ENCODE measurements around the gene FAR1.
A peak's percentile ranks its signal among the peaks of the same experiment; 100 is the strongest.
"Not testable (repeated sequence)": the region's sequence is repeated elsewhere in the genome, so short reads cannot be mapped to it uniquely, and the experiment has no call there.

FAR1 gene

DNA sequence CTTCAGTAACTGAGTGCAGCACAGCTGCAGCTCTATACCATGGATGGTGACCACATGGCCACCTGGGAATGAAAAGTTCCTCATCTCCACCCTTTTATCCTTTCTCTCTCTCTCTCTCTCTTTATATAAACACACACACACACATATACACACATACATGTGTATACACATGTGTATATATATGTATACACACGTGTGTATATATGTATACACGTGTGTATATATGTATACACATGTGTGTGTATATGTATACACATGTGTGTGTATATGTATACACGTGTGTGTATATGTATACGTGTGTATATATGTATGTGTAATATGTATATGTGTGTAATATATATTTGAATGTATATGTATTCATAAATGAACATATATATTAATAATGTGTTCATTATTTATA is 18.8 kb upstream of the FAR1 start:
- no peaks in the 10 kb centered on the region for H3K36me3 ChIP-seq (ENCODE audit: insufficient read depth, low read length)
- H3K9me3 ChIP-seq (replicated peaks; ENCODE audit: low read length), result no peaks in the 10 kb centered on the region
- no peaks in the 10 kb centered on the region for H3K4me1 ChIP-seq (ENCODE audit: control insufficient read depth, insufficient read depth, low read length)
- H3K27me3 ChIP-seq (ENCODE audit: control insufficient read depth, insufficient read depth, low read length), result peaks cover 2% of the 10 kb centered on the region
- no peak overlapping the region for H3K9ac ChIP-seq (ENCODE audit: low read depth, low read length)
- no peak overlapping the region for H3K4me2 ChIP-seq (ENCODE audit: low read length)
- no peak overlapping the region for H3K4me3 ChIP-seq (ENCODE audit: low read length)

DNA sequence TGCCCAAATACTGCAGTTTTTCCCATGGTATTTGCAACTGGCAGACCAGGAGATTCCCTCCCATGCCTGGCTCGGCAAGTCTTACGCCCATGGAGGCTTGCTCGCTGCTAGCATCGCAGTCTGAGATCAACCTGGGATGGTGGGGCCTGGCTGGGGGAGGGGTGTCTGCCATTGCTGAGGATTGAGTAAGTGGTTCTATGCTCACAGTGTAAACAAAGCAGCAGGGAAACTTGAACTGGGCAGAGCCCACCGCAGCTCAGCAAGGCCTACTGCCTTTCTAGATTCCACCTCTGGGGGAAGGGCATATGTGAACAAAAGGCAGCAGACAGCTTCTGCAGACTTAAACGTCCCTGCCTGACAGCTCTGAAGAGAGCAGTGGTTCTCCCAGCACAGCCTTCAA is 17.0 kb upstream of the FAR1 start:
- H3K4me3 ChIP-seq (ENCODE audit: low read length); H3K4me1 ChIP-seq (ENCODE audit: control insufficient read depth, insufficient read depth, low read length); H3K4me2 ChIP-seq (ENCODE audit: low read length); H3K36me3 ChIP-seq (ENCODE audit: insufficient read depth, low read length); H3K27me3 ChIP-seq (ENCODE audit: control insufficient read depth, insufficient read depth, low read length); H3K9me3 ChIP-seq (replicated peaks; ENCODE audit: low read length); H3K9ac ChIP-seq (ENCODE audit: low read depth, low read length): not testable (repeated sequence)

GRCh38 chr11:13661074-13661623 is 7.3 kb upstream of the FAR1 start:
- Histone ChIP-seq H3K4me3 (ENCODE audit: low read length) (no peak overlapping the region), H3K9me3 (replicated peaks; ENCODE audit: low read length) (no peaks in the 10 kb centered on the region), H3K9ac (ENCODE audit: low read depth, low read length) (no peak overlapping the region), H3K4me2 (ENCODE audit: low read length) (no peak overlapping the region), H3K36me3 (ENCODE audit: insufficient read depth, low read length) (no peaks in the 10 kb centered on the region), H3K27me3 (ENCODE audit: control insufficient read depth, insufficient read depth, low read length) (peaks cover 8% of the 10 kb centered on the region), H3K4me1 (ENCODE audit: control insufficient read depth, insufficient read depth, low read length) (no peaks in the 10 kb centered on the region)

DNA sequence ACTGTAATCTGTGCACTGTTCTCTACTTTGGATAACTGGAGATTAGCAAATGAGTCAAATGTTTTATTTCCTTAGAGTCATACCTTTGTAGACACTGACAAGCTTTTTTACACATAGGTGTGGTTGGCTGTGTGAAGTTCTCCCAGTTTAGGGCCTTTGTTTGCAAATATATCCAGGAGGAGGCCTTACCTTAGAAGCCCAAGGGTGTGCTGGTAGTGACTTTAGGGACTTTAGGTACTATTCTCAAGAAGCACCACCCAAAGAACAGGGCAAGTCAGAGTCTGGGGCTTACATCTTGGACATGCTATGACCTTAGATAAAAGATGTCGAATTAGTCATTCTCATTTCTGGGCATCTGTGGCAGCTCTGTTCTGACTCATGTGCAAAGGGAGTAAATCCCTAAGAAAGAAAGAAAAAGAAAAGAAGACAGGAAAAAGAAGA is 4.8 kb upstream of the FAR1 start:
- Histone ChIP-seq H3K27me3 (ENCODE audit: control insufficient read depth, insufficient read depth, low read length) (peaks cover 7% of the 10 kb centered on the region), H3K4me3 (ENCODE audit: low read length) (no peak overlapping the region), H3K9ac (ENCODE audit: low read depth, low read length) (no peak overlapping the region), H3K9me3 (replicated peaks; ENCODE audit: low read length) (no peaks in the 10 kb centered on the region), H3K36me3 (ENCODE audit: insufficient read depth, low read length) (no peaks in the 10 kb centered on the region), H3K4me2 (ENCODE audit: low read length) (no peak overlapping the region), H3K4me1 (ENCODE audit: control insufficient read depth, insufficient read depth, low read length) (peaks cover 6% of the 10 kb centered on the region)

DNA sequence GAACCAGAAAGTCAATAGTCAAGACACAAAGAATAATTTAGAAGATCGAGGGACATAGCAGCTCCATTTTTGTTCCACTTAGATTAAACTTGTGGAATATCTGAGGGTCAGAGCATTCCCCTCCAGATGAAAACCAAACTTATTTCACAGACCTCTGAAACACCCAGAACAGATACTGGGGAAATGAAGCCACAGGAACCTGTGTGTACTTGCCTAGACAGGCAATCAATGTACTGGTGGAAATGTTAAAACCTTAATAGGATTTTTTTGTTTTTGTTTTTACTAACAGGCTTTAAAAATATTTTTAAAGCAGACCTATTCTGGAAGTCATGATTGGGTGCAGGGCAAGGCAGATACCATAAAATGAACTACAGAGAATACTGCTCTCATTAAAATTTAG is 4.1 kb upstream of the FAR1 start:
- no peak overlapping the region for H3K4me2 ChIP-seq (ENCODE audit: low read length)
- H3K36me3 ChIP-seq (ENCODE audit: insufficient read depth, low read length), result no peaks in the 10 kb centered on the region
- no peak overlapping the region for H3K9ac ChIP-seq (ENCODE audit: low read depth, low read length)
- H3K9me3 ChIP-seq (replicated peaks; ENCODE audit: low read length), result no peaks in the 10 kb centered on the region
- H3K27me3 ChIP-seq (ENCODE audit: control insufficient read depth, insufficient read depth, low read length), result peaks cover 4% of the 10 kb centered on the region
- no peak overlapping the region for H3K4me3 ChIP-seq (ENCODE audit: low read length)
- H3K4me1 ChIP-seq (ENCODE audit: control insufficient read depth, insufficient read depth, low read length), result peaks cover 6% of the 10 kb centered on the region

GRCh38 chr11:13666708-13667107 is 1.8 kb upstream of the FAR1 start:
- H3K4me2 ChIP-seq (ENCODE audit: low read length), result no peak overlapping the region
- no peak overlapping the region for H3K4me3 ChIP-seq (ENCODE audit: low read length)
- H3K4me1 ChIP-seq (ENCODE audit: control insufficient read depth, insufficient read depth, low read length), result peaks cover 13% of the 10 kb centered on the region
- no peaks in the 10 kb centered on the region for H3K9me3 ChIP-seq (replicated peaks; ENCODE audit: low read length)
- H3K36me3 ChIP-seq (ENCODE audit: insufficient read depth, low read length), result no peaks in the 10 kb centered on the region
- no peak overlapping the region for H3K9ac ChIP-seq (ENCODE audit: low read depth, low read length)
- H3K27me3 ChIP-seq (ENCODE audit: control insufficient read depth, insufficient read depth, low read length), result no peaks in the 10 kb centered on the region

DNA sequence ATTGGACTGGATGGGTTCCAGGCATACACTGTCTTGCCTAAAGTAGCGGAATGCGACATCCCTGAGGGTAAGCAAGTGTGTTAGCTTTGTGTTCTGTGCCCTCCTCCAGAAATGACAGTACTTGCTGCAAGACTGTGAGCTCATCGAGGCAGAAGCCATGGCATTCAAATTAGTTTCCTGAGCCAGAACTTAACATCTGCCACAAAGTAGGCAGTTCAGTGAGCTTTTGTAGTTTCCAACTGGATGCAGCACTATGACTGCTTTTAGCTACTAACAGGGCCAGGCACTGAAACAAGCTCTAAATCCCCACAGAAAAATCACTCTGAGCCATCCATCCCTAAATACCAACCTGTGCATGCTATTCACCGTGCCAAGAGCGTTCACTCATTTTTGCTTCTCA is 1.2 kb upstream of the FAR1 start:
- no peaks in the 10 kb centered on the region for H3K36me3 ChIP-seq (ENCODE audit: insufficient read depth, low read length)
- no peaks in the 10 kb centered on the region for H3K27me3 ChIP-seq (ENCODE audit: control insufficient read depth, insufficient read depth, low read length)
- H3K9ac ChIP-seq (ENCODE audit: low read depth, low read length), result peak overlapping the region; percentile 76
- no peaks in the 10 kb centered on the region for H3K9me3 ChIP-seq (replicated peaks; ENCODE audit: low read length)
- peaks cover 13% of the 10 kb centered on the region for H3K4me1 ChIP-seq (ENCODE audit: control insufficient read depth, insufficient read depth, low read length)
- peak overlapping the region; percentile 88 for H3K4me3 ChIP-seq (ENCODE audit: low read length)
- peak overlapping the region; percentile 88 for H3K4me2 ChIP-seq (ENCODE audit: low read length)

- Histone ChIP-seq H3K9ac (ENCODE audit: low read depth, low read length) (peak overlapping the region; percentile 76), H3K27me3 (ENCODE audit: control insufficient read depth, insufficient read depth, low read length) (no peaks in the 10 kb centered on the region), H3K4me3 (ENCODE audit: low read length) (peak overlapping the region; percentile 88), H3K36me3 (ENCODE audit: insufficient read depth, low read length) (no peaks in the 10 kb centered on the region), H3K4me2 (ENCODE audit: low read length) (peak overlapping the region; percentile 88), H3K9me3 (replicated peaks; ENCODE audit: low read length) (no peaks in the 10 kb centered on the region), H3K4me1 (ENCODE audit: control insufficient read depth, insufficient read depth, low read length) (peaks cover 13% of the 10 kb centered on the region)
Measured at GRCh38 chr11:13667795-13668101, 720 bp upstream of the FAR1 start.

- no peaks in the 10 kb centered on the region for H3K27me3 ChIP-seq (ENCODE audit: control insufficient read depth, insufficient read depth, low read length)
- peaks cover 13% of the 10 kb centered on the region for H3K4me1 ChIP-seq (ENCODE audit: control insufficient read depth, insufficient read depth, low read length)
- peak overlapping the region; percentile 88 for H3K9ac ChIP-seq (ENCODE audit: low read depth, low read length)
- H3K36me3 ChIP-seq (ENCODE audit: insufficient read depth, low read length), result no peaks in the 10 kb centered on the region
- H3K4me3 ChIP-seq (ENCODE audit: low read length), result peak overlapping the region; percentile 88
- H3K9me3 ChIP-seq (replicated peaks; ENCODE audit: low read length), result no peaks in the 10 kb centered on the region
- peak overlapping the region; percentile 95 for H3K4me2 ChIP-seq (ENCODE audit: low read length)
Measured at GRCh38 chr11:13668957-13669521, 571 bp downstream of the FAR1 start.

DNA sequence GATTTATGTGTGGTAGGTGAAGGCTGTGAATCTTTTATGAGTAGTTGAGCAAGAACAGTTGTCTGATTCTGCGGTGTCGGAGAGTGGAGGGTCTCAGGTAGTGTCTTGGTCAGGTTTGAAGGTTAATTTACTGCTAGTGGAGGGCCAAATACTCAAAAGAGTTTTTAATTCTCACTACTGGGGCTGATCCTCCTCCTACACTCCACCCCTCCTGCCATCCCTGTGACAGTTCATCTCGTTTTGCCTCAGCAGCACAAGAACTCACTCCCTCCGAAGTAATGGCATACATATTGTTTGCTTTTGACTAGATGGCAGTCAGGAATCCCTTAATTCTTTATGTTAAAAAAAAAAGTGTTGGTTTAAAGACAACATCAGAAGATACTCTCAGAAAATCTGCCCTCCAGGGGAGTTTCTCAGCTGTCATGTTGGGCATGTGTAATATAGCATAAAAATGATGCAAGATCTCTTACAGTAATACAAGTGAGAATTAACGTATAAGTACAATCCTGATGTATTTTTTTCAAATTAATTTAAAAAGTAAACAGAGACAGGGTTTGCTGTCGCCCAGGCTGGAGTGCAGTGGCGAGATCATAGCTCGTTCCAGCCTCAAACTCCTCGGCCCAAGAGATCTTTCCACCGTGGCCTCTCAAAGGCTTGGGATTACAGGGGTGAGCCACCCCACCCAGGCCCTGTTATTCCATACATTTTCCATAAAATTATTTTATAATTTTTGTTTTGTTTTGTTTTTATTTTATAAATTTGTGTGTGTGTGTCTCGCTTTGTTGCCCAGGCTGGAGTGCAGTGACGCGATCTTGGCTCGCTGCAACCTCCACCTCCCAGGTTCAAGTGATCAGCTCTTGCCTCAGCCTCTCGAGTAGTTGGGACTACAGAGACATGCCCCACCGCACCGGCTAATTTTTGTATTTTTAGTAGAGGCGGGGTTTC is 1.3 kb downstream of the FAR1 start:
- peak overlapping the region; percentile 88 for H3K4me3 ChIP-seq (ENCODE audit: low read length)
- peak overlapping the region; percentile 88 for H3K9ac ChIP-seq (ENCODE audit: low read depth, low read length)

GRCh38 chr11:13672576-13673210 is 4.2 kb downstream of the FAR1 start:
- peaks cover 8% of the 10 kb centered on the region for H3K4me1 ChIP-seq (ENCODE audit: control insufficient read depth, insufficient read depth, low read length)

More for the DNA sequence above, 1.3 kb downstream of the FAR1 start:
- no peaks in the 10 kb centered on the region for H3K9me3 ChIP-seq (replicated peaks; ENCODE audit: low read length)
- H3K4me1 ChIP-seq (ENCODE audit: control insufficient read depth, insufficient read depth, low read length), result peaks cover 13% of the 10 kb centered on the region
- no peaks in the 10 kb centered on the region for H3K36me3 ChIP-seq (ENCODE audit: insufficient read depth, low read length)
- peak overlapping the region; percentile 95 for H3K4me2 ChIP-seq (ENCODE audit: low read length)
- H3K27me3 ChIP-seq (ENCODE audit: control insufficient read depth, insufficient read depth, low read length), result no peaks in the 10 kb centered on the region

More at GRCh38 chr11:13672576-13673210, 4.2 kb downstream of the FAR1 start:
- Histone ChIP-seq H3K4me3 (ENCODE audit: low read length) (no peak overlapping the region), H3K4me2 (ENCODE audit: low read length) (no peak overlapping the region), H3K9ac (ENCODE audit: low read depth, low read length) (no peak overlapping the region), H3K9me3 (replicated peaks; ENCODE audit: low read length) (no peaks in the 10 kb centered on the region), H3K27me3 (ENCODE audit: control insufficient read depth, insufficient read depth, low read length) (no peaks in the 10 kb centered on the region), H3K36me3 (ENCODE audit: insufficient read depth, low read length) (no peaks in the 10 kb centered on the region)
